Measurements from ENCODE around the gene GMEB2.

GMEB2 gene

DNA sequence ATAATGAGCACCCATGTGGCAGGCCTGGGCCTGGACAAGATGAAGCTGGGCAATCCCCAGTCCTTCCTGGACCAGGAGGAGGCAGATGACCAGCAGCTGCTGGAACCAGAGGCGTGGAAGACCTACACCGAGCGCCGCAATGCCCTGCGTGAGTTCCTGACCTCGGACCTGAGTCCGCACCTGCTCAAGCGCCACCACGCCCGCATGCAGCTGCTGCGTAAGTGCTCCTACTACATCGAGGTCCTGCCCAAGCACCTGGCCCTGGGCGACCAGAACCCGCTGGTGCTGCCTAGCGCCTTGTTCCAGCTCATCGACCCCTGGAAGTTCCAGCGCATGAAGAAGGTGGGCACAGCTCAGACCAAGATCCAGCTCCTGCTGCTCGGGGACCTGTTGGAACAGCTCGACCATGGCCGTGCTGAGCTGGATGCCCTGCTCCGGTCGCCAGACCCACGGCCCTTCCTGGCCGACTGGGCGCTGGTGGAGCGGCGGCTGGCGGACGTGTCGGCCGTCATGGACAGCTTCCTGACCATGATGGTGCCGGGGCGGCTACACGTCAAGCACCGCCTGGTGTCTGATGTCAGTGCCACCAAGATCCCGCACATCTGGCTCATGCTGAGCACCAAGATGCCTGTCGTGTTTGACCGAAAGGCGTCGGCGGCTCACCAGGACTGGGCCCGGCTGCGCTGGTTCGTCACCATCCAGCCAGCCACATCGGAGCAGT lies 71.1 kb downstream of the GMEB2 start:
- DNase-seq, result no peak

DNA sequence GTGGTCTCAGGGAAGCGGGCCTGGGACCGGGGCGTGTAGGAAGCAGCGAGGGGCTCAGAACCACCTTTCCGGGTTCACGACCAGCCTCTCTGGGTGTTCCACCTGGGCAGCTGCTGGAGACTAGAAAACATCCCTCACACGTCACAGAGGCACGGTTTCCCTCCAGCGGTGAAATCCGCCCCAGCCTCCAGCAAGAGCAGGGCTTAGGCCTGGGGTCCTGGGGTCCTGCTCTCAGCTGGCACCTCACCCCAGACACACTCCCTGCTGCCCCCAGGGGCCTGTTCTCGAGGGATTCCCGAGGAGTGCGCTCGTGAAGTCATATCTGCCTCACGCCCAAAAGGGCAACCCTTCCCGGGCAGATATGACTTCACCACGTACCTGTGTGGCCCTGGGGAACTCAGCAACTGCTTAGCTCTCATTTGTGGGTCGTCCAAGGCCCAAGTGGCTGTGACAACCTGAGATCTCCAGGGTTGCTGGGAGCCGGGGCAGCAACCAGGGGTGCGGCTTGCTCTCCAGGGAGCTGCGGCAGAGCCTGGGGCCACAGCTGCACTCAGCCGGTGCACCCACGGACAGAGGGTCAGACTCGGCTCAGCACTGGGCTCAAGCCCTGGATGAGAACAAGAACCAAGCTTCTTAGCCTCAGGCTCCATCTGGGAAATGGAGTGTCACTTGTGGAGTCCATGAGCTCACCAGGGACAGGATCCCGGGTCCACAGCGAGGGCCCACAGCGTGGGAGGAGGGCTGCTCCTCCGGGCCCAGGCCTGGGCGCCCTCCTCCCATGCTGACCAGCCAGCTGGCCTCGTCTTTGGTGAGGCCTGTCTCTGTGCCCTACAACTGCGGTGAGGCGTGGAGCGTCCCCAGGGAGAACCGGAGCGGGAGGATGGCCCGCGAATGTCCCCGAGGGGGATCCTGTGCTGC lies 72.3 kb downstream of the GMEB2 start:
- DNase-seq, result no peak

DNA sequence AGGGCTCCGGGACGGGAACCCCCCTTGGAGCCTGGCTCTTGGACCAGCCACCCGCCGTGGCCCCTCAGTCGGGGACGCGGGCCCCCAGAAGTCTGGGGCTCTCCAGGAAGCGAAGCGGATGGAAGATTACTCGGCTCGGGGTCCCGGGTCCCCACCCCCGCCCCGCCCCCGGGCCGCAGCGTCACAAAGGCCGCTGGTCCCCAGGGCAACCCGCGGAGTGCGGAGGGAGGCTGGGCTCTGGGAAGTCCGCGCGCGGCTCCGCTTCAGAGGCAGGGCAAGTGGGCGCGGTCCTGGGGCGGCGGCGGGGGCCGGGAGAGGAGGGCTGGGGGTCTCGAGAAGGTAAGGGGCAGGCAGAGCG lies 73.0 kb downstream of the GMEB2 start, which contains the start of gene FNDC11:
Gene FNDC11 (plus strand): TSS at position 227 of the 358 bp plus-strand sequence. CDS start 1,505 bp downstream, outside the sequence.
- DNase-seq, result peak; percentile 37

DNA sequence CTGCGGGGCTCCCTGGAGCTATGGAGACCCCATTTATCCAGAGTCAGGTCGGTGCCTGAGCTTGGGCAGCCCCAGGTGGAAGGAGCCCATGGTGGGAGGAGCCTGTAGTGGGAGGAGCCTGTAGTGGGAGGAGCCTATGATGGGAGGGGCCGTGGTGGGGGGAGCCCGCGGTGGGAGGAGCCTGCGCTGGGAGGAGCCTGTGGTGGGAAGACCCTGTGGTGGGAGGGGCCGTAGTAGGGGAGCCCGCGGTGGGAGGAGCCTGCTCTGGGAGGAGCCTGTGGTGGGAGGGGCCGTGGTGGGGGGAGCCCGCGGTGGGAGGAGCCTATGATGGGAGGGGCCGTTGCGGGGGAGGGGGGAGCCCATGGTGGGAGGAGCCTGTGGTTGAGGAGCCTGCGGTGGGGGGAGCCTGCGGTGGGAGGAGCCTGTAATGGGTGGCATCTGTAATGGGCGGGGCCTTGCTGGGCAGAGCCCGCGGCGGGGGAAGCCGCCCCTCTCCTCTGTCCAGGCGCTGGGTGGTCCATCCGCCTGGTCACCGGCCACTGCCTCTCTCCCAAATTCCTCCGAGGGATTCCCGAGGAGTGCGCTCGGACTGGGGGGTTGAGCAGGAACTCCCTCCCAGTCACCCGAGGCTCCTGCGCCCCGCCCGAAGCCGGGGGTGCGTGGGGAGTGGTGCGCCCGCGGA lies 73.5 kb downstream of the GMEB2 start:
- DNase-seq, result peak; percentile 89

DNA sequence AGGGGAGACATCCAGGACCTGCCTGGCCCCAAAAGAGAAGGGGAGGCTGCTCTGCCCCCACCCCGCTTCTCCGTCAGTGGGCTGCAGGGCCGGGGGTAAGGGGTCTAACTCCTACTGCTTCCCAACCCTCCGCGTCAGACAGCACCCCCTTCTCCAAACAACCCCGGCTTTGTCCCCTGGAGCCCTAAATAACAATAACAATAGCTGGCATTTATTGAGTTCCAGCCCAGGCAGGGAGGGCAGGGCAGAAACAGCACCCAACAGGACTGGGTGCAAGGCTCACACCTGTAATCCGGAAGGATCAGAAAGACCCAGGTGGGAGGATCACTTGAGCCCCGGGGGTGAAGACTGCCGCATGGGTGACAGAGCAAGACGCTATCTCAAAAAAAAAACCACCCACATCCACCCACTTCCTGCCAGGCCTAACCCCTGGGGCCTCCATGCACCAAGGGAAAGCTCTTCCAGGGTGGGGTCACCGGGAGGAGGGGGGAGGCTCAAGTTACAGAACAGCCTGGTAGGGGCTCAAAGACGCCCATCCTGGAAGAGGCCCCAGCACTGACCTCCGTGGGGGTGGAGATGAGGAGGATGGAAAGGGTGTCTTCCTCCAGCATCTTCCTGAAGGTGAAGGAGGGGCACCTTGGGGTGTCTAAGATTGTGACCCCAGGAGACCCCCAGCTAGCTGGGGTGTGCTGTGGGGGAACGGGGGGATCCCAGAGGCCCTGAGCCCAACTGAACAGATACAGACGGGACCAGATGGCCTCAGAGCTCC lies 74.2 kb downstream of the GMEB2 start:
- DNase-seq, result peak; percentile 54

DNA sequence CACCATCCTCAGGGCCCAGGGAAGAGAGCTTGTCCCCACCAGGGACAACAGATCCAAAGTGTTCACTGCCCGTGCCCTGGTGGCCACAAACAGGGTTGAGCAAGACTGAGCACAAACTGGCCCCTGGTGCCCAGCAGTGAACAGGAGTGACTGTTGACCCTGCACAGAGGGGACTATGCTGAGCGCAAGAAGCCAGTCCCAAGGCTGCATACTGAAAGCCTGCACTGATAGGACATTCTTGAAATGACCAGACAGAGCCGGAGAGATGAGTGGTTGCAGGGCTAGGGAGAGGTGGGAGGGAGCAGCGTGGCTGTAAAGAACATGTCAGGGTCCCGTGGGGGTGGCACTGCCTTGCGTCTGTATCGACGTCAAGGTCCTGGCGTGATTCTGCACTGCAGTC lies 75.8 kb downstream of the GMEB2 start:
- no peak for DNase-seq

DNA sequence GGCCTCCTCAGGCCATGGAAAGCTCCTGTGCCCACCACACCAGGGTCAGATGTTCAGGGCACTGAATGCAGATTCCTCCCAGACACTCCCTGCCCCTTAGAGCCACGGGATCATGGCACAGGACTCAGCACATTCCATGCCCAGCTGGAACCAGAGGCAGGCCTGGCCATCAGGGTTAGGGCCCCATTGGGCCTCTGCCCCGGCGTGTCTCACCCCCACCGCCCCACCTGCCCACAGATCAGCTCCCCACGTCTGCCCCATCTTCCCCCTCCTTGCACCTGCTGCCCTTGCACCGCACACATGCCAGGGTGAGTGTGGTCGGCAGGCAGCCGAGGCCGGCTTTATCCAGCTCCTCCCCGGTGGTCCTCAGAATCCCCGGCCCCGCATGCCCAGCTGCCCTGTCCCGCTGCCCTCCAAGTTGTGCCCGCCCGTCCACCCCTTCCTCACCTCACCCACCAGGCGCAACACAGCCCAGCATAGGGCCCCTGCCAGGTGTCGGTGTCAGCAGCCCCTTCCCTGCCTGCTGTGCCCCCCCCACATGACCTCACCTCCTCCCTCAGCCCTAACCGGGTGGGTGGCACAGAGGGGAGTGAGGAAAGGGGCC lies 77.1 kb downstream of the GMEB2 start:
- DNase-seq, result no peak

DNA sequence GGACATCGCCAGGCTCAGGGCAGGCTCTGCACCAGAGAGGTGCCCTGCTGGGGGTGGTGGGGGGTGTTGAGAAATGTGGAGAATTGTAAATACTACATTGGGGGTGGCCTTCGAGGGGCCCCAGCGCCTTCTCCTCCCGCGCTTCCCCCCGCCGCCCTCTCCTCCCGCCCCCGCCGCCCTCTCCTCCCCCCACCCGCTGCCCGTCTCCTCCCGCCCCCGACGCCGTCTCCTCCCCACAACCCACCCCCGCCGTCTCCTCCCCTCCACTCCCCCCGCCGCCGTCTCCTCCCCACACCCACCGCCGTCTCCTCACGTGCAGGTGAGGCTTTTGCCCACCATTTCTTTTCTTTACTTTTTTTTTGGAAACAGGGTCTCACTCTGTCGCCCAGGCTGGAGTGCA lies 77.9 kb downstream of the GMEB2 start:
- no peak for DNase-seq

DNA sequence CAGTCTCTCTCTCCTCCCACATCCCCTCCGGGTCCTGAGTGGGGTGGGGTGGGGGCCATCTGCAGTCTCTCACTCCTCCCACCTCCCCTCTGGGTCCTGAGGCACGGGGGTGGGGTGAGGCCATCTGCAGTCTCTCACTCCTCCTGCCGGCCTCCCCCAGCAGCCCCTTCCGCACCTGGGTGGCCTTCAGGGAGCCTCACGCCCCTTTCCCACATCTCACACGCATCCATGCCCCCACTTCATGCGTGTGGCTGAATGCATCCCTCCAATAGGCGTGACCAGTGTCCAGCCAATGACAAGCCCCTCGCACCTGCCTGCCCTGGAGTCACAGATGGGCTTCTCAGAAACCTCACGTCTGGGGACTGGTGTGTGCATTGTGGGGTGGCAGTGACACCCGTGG lies 78.4 kb downstream of the GMEB2 start:
- DNase-seq, result no peak

DNA sequence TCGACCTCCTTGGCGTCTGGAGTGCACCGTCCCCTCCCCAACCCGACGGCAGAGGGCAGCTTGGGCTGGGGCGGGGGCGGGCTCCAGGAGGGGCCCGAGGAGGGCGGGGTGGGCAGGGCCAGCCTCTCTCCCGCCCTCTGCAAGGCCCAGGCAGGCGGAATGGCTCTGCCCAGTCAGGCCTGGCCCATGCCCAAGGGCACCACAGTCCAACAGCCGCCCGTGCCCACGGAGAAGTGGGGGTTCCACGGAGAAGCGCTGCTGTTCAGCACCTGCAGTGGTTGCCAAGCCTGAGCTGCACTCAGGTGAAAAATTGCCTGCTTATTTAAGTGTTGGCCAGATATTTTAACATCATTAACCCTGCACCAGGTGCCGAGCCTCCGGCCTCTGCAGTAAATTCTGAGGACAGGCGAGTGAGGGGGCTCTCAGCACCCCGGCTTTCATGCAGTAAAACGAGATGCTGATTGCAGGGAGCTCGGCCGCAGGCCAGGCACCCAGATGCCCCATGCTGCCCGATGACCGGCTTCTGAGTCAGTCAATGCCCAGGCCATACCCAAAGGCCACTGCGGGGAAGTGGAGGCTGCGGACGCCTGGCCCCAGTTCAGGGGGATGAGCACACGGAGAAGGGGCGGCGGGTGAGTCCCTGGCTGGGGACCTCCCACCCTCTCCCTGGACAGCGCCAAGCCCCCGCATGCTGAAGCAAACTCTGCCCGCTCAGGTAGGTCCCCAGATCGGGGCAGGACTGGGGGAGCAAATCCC lies 79.0 kb downstream of the GMEB2 start, which contains the start of gene SRMS:
Gene SRMS (minus strand): TSS at position 25 of the 756 bp plus-strand sequence. CDS start 286 bp downstream, outside the sequence.
- no peak for DNase-seq

DNA sequence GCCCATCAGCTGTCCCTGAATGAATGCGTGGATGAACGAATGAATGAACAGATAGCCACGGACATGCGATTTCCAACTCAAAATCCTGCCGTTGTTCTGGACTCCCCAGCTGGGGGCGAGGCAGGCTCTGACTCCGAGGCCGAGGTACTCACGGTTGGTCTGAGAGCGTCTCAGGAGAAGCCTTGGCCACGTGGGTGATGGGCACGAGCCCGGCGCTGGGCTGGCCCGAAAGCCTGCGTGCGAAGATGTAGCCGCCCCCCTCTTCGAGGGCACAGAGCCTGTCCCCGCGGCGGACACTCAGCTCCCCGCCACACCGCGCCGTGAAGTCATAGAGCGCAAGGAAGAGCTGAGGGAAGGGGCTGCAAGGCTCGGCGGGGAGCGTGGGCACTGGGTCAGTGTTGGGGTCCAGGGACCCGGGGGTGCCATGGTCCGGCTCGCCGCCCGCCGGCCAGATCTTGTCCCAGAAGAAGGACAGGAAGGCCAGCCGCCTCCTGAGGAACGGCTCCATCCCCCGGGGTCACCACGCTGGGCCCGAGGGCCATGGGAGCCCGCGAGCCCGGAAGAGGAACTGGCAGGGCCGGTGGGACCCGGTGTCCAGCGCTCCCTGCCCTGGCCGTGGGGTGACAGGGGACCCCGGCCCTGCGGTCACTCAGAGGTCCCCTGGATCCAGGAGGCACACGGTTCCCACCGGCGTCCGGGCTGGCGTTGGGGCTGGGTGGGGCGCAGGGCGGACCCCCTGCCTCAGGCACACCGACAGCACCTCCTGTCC lies 79.8 kb downstream of the GMEB2 start:
- no peak for DNase-seq

DNA sequence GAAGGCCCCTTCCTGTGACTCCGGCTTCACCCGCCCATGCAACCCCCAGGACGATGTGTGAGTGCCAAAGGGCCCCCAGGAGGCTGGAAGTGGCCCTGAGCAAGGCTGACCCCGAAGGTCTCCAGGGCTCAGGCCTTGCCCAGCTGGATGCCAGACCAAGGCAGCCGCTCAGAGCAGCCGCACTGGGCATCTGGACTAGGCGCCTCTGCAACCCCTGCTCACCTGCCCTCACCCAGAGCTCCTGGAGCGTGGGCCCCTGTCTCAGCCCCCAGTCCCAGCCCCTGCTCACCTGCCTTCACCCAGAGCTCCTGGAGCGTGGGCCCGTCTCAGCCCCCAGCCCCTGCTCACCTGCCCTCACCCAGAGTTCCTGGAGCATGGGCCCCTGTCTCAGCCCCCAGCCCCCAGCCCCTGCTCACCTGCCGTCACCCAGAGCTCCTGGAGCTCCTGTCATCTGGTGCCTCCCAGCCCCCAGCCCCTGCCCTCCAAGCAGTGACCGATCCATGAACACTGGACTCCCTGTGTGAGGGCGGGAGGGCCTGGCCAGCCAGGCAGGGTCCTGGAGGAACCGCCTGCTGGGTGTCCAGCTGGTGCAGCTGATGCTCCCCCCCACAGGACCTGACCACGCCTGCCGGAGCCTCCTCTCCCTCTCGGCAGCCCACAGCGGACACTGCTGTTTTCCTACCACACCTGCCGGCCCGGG lies 80.5 kb downstream of the GMEB2 start:
- no peak for DNase-seq

DNA sequence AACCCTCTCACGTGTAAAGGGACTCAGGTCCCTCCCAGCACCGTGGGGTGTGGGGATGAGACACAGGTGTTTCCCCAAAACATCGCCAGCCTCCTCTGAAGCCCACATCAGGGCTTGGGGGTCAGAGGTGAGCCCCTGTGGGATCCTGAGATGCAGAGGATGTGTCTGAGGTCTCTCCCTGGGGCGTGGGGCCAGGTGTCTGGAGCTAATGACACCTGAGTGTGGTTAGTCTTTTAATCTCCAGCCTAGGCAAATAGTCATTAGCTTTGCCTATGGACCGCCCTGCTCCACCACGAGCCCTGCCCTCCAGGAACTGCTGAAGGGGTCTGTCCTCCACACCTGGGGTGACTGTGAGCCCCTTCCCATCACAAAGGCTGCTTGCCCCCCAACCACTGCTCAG lies 81.1 kb downstream of the GMEB2 start:
- no peak for DNase-seq

DNA sequence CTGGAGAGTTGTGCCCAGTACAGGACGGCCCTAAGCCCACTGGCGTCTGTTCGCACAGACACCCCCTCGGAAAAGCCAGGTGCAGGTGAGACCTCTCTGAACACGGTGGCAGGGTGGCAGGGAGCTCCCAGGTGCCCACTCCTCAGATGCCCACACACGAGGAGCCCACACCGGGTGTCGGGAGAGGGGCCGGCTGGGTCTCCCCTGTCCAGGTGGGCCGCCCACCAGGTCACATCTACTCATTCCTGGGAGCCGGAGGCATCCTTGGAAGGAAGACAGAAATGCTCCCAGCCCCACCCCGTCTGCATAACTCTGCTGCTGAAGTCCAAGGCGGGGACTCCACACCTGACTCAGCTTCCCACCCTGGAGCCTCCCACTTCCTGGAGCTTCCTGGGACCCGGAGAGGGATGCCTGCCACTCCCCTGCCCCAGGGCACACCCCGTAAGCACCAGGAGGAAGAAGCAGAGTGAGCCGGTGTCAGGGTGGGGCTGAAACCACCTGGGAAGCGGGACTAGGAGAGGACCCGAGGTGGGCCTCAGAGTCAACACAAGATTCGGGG lies 81.9 kb downstream of the GMEB2 start:
- DNase-seq, result no peak

DNA sequence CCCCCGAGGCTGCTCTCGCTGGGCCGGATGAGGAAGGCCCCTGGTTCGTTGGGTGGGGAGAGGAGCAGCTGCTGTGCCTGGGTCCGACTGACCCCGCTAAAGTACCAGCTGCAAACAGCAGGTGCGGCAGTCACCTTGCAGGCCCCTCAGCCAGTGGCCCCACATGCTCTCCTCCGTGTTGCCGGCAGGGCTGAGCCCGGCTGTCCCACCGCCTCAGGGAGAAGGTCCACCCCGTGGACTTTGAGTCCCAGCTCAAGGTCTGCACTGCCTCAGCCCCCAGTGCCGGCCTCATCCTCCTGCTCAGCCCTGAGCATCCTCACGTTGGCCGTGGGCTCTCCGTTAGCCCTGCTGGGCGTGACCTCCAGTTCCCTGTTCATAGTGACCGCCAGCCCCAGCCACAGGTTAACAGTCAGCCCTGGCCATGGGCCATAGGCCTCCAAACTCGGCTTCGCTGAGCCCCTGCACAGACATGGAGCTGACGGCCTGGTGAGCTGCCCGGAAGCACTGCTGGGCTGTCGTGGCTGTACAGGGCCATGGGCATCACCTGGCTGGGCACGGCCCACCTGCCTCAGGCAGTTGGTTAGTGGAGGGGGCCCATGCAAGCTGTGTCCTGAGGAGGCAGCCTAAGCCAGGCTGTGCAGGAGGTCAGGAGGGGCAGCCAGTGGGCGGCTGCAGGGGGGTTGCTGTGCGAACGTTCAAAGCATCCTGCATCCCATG lies 82.5 kb downstream of the GMEB2 start:
- no peak for DNase-seq

DNA sequence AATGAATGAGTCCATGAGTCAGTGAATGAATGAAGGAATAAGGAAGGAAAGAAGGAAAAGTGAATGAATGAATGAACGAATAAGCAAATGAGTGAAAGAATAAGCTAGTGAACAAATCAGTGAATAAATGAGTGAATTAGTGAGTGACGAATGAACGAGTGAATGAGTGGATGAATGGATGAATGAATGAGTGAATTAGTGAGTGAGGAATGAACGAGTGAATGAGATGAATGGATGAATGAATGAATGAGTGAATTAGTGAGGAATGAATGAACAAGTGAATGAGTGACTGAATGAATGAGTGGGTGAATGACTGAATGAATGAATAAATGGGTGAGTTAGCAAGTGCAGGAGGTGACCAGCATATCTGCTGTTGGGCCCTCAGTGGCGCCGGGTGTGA lies 83.2 kb downstream of the GMEB2 start:
- DNase-seq, result no peak

DNA sequence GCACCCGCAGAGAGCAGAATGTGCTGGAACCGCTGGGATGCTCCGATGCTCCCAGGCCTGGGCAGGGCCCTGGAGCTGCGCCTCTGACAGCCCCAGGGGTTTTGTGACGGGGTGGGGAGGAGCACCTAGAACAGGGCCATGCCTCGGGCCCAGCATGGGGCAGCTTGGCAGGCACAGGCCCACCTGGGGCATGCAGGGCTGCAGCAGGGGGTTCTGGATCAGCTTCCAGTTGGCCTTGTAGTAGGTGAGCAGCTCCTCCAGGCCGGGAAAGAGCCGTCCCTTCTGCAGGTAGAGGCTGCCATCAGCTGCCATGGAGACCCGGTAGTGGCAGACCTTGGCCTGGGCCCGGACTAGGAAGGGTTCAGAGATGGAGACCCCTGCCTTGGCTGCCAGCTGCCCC lies 83.8 kb downstream of the GMEB2 start:
- DNase-seq, result no peak

DNA sequence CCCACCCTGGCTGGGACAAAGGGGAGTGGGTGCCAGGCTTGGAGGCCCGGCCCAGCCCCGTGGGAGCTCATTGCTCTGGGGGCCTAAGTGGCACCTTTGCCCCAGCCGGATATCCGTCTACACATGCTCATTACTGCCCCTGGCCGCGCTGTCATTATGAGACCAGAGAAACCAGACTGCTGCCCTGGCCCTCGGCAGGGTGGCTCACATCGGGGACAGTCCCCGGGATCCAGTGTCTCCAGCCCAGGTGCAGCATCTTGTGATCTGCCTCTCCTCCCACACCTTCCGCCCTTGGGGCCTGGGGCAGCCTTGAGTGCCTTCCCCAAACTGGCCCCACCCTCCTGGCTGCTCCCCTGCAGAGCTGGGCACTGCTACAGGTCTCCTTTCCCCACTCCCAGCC lies 84.2 kb downstream of the GMEB2 start:
- no peak for DNase-seq

DNA sequence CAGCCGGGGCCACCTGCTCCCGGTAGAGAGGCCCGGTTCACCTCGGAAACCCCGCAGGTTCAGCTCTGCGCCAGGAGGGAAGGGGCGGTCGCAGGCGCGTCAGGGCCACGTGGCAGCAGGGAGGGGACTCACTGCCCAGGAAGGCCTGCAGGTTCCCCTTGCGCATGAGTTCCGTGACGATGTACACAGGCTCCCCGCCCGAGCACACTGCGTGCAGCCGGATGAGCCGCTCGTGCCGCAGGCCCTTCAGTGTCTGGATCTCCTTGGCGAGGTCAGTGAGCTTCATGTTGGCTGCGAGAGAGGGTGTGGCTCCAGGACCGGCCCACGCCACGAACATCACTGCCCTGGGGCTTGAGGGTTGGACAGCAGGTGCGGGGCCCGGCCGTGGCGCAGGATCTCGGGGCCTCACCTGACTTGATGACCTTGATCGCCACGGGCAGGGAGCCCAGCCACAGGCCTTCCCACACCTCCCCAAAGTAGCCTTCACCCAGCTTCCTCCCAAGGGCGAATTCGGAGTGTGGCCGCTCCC lies 84.8 kb downstream of the GMEB2 start:
- no peak for DNase-seq
